ENCODE measurements around the gene AIDA.

GRCh38 chr1:222696741-222697140 is 15.6 kb downstream of the AIDA start:
- TF ChIP-seq, protein P1, sequence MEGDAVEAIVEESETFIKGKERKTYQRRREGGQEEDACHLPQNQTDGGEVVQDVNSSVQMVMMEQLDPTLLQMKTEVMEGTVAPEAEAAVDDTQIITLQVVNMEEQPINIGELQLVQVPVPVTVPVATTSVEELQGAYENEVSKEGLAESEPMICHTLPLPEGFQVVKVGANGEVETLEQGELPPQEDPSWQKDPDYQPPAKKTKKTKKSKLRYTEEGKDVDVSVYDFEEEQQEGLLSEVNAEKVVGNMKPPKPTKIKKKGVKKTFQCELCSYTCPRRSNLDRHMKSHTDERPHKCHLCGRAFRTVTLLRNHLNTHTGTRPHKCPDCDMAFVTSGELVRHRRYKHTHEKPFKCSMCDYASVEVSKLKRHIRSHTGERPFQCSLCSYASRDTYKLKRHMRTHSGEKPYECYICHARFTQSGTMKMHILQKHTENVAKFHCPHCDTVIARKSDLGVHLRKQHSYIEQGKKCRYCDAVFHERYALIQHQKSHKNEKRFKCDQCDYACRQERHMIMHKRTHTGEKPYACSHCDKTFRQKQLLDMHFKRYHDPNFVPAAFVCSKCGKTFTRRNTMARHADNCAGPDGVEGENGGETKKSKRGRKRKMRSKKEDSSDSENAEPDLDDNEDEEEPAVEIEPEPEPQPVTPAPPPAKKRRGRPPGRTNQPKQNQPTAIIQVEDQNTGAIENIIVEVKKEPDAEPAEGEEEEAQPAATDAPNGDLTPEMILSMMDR (IDR thresholded peaks at IDR 0.05) = no peak
- TF ChIP-seq POLR2A (IDR thresholded peaks at IDR 0.05) = no peak

Measured in thyroid gland (tissue), 4 donors.